Amygdala (tissue), 56 donors: ENCODE results near the gene BRSK1.
A peak's percentile ranks its signal among the peaks of the same experiment; 100 is the strongest.

Experiments
- DNase-seq, 56 donors: peaks; one replicate each; lab custom pipeline; 2025; lab: John Stamatoyannopoulos, UW

BRSK1 gene

DNA sequence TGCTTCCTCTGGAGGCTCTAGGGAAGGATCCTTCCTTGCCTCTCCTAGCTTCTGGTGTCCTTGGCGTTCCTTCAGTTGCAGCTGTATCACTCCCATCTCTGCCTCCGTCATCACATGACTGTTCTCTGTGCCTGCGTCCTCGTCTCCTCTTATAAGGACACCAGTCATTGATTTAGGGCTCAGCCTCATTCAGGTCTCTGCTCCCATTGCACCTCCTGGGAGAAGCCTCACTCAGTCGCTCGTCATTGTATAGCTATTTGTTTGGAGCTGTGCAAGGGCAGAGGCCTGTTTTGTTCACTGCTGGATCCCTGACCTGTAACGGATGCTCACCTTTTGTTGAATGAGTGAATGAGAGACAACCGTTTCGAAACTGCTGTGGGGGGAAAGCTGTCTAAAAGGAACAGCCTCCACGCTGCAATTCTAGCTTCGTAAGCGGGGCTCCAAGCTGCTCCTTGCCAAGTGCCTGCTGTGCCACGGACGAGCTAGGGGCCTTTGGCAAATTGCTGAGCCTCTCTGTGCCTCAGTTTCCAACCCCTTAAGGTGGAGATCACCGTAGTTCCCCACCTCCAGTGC lies 17.2 kb downstream of the BRSK1 start:
- DNase-seq = peak in 17 of 56 donors; percentile 13 to 52 (median 23)

DNA sequence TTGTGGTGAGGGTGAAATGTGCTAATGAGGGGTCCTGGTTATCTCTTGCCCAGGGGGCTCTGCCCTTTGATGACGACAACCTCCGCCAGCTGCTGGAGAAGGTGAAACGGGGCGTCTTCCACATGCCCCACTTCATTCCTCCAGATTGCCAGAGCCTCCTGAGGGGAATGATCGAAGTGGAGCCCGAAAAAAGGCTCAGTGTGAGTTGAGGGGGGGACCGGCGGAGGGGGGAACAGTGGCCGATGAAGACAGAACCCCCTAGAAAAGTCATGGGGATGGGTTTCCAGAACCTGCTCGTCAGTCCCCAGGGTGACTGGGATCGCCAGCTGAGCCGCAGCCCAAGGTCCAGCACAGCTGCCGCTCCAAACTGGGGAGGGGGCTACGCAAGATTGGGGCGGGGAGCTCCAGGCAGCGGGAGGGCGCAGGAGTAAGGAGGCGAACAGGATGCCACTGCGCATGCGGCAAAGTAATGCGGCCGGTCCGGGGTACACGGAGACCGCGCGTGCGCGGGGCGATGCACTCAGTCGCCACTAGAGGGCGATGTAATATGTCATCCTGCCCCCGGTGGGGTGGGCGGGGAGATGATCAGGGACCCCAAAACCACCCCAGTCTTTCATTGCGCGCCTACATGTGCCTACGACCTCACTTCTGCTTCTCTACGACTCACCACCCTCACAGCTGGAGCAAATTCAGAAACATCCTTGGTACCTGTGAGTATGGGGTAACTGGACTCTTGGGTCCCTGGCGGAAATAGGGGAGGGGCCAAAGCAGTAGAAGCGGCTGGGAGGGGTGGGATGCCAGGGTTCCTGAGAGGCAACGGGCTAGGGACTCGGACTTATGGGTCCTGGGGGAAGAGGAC lies 17.9 kb downstream of the BRSK1 start:
- peak in 55 of 56 donors; percentile 14 to 88 (median 67) for DNase-seq

DNA sequence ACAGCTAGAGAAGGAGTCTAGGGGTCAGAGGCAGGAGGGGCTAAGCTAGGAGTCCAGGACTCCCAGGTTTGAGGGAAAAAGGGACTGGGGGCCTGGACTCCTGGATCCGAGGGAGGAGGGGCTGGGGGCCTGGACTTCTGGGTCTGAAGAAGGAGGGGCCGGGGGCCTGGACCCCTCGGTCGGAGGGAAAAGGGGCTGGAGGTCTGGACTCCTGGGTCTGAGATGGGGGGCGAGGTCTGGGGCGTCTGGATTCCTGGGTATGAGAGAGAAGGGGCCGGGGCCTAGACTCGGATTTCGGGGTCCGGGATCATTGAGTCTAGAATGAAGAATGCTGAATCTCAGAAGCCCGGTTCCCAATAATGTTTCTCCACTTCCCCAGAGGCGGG lies 18.5 kb downstream of the BRSK1 start:
- DNase-seq = no peak

DNA sequence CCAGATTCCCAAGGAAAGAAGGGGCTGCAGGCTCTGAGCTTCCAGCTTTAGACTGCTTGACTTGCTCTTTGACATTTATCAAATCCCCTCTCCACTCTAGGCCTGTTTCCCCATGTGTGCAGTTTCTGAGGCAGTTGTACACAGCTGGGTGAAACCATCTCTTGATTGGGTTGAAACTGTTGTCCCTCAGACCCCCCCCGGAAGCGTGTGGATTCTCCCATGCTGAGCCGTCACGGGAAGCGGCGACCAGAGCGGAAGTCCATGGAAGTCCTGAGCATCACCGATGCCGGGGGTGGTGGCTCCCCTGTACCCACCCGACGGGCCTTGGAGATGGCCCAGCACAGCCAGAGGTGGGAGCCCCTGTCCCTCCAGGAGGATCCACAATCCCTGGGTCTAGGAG lies 19.7 kb downstream of the BRSK1 start:
- DNase-seq = no peak

DNA sequence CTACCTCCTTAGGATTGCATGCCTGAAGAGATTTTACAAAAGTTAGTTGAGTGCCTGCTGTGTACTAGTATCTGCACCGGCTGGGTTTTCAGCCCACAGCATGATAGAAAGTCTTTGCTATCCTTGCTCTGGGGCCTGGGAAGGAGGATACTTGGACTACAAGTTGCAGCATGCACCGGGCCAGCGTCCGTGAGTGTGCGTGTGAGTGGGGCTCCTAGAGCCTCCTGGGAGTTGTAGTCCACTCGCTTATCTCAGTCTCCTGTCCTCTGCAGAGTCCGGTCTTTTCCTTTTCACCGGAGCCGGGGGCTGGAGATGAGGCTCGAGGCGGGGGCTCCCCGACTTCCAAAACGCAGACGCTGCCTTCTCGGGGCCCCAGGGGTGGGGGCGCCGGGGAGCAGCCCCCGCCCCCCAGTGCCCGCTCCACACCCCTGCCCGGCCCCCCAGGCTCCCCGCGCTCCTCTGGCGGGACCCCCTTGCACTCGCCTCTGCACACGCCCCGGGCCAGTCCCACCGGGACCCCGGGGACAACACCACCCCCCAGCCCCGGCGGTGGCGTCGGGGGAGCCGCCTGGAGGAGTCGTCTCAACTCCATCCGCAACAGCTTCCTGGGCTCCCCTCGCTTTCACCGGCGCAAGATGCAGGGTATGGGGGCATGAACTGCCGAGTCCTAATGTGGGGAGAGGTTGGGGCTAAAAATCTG lies 20.6 kb downstream of the BRSK1 start:
- no peak for DNase-seq

DNA sequence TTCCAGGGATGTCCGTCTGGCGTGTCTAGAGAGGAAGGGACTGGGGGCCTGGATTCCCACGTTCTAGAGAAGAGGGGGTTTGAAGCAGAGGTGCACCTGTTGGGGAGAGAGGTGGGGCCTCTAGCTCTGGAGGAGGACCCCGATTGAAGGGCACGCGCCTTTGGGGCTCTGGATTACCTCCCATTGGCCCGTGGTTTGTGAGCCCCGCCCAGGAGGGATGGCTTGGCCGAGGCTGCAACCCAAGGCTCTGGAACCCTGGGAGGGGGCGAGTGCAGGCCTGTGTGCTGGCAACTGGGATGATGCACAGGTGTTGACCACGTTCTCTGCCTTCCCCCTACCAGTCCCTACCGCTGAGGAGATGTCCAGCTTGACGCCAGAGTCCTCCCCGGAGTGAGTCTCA lies 21.2 kb downstream of the BRSK1 start:
- no peak for DNase-seq

DNA sequence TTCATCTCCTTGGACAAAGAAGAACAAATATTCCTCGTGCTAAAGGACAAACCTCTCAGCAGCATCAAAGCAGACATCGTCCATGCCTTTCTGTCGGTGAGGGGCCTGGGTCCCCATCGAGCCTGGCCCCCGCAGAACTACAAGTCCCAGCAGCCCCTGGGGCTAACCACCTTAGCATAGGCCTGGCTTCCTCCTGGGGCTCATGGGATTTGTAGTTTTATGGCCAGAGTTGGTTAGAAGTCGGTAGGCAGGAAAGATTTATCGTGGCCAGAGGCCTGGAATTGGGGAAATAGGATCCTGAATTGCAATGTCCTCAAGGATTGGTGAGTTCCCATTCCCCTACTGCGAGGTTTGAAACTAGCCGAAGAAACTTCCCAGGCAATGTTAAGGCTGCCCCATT lies 21.7 kb downstream of the BRSK1 start:
- DNase-seq = peak in 1 of 56 donors; percentile 14

DNA sequence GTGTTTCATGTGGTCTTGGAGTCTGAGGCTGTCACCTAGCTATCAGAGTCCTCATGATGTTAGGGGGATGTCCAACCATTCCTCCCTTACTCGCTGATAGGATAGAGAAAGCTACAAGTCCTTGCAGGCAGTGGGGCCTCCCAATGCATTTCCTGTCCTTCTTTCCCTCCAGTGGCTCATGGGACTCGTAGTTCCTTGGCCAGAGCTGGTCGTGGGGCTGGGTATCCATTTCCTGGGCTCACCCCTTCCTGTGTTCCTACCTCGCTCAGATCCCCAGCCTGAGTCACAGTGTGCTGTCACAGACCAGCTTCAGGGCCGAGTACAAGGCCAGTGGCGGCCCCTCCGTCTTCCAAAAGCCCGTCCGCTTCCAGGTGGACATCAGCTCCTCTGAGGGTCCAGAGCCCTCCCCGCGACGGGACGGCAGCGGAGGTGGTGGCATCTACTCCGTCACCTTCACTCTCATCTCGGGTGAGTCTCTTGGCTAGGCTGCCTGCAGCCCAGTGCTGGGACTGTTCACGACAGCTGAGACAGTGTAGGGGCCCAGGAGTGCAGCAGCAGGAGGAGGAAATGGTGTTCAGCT lies 22.3 kb downstream of the BRSK1 start:
- no peak for DNase-seq

DNA sequence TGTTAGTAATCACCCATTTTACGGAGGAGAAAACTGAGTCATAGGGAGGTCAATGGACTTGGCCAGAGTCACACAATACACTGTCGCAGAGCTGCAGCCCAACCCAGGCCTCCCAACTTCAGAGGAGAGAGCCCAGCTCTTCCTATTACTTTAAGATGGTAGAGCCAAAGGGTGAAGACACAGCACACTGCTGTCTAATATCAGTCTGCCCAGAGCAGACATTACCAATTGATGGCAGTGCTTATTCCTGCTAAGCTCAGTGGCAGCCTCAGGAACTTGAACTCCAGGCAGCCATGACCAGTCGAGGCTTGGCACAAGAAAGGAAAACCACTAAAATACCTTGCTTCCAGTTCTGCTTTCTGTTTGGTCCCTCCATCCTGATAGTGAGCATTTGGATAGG lies 22.9 kb downstream of the BRSK1 start:
- DNase-seq = no peak

DNA sequence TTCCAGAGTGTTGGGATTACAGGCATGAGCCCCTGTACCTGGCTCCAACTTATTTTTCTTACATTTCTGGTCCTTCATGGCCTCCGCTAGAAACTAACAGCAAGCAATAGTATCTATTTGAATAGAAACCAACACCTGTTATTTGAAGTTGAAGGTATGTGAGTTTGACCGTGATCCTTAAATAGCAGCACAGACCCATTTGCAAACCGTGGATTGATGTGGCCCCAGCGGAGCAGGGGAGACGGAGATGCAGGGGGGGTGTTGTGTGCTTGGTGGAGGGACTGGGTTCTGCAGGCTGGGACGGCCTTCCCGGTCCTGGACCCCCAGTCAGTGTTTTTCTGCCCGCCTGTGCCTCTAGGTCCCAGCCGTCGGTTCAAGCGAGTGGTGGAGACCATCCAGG lies 24.5 kb downstream of the BRSK1 start:
- DNase-seq = no peak

DNA sequence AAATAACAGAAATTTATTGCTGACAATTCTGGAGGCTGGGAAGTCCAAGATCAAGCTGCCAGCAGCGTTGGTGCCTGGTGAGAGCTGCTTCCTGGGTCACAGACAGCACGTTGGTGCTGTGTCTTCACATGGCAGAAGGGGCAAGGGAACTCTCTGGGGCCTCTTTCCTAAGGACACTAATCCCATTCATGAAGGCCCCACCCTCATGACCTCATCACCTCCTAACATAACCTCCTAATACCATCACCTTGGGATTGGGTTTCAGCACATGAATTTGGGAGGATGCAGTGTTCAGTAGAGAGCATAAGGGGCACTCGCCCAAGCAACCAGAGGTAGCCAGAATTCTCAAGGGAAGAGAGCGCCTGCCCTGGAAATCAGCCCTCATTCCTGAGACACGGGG lies 25.7 kb downstream of the BRSK1 start:
- no peak for DNase-seq

DNA sequence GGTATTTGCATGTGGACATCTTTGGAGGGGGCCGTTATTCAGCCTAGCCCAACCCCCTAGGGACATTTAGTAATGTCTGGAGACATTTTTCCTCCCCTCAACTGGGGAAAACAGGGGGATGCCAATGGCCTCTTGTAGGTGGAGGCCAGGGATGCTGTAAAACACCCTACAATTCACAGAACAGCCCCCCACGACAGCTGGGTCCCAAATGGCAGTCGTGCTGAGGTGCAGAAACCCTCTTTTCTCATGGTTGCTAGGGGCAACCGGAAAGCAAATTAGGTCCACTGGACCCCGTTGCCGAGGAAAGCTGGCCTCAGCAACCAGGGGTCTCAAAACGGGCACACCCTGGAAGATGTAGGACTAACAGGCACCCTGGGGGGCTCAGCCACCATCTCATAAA lies 26.7 kb downstream of the BRSK1 start:
- DNase-seq = no peak

DNA sequence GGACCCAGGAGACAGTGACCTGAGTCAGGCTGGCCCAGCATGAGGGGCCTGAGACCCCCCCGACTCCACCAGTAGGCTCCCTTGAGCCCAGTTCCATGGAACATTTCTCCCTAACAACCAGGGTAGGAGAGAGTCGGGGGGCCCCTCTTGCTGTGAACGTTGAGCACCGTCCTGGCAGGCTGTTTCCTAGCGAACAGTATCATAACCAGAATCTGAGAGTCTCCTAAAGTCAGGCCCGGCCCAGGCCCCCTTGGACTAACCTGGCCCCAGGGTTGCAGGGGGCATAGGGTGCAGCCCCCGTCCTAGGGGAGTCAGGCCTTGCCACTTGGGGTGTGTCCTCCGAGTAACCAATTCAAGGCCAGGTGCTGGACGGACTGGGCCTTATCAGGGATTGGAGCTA lies 27.6 kb downstream of the BRSK1 start:
- DNase-seq = no peak

DNA sequence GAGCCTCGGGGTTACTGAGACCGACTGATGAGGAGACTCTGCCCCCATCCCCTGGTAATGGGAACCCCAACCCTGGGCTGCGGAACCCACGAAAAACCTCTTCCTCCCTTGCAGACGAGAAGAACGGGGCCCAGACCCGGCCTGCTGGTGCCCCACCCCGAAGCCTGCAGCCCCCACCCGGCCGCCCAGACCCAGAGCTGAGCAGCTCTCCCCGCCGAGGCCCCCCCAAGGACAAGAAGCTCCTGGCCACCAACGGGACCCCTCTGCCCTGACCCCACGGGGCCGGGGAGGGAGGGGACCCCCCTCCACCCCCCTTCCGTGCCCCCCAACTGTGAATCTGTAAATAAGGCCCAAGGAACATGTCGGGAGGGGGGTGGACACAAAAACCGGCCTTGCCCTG lies 28.0 kb downstream of the BRSK1 start:
- DNase-seq = no peak

DNA sequence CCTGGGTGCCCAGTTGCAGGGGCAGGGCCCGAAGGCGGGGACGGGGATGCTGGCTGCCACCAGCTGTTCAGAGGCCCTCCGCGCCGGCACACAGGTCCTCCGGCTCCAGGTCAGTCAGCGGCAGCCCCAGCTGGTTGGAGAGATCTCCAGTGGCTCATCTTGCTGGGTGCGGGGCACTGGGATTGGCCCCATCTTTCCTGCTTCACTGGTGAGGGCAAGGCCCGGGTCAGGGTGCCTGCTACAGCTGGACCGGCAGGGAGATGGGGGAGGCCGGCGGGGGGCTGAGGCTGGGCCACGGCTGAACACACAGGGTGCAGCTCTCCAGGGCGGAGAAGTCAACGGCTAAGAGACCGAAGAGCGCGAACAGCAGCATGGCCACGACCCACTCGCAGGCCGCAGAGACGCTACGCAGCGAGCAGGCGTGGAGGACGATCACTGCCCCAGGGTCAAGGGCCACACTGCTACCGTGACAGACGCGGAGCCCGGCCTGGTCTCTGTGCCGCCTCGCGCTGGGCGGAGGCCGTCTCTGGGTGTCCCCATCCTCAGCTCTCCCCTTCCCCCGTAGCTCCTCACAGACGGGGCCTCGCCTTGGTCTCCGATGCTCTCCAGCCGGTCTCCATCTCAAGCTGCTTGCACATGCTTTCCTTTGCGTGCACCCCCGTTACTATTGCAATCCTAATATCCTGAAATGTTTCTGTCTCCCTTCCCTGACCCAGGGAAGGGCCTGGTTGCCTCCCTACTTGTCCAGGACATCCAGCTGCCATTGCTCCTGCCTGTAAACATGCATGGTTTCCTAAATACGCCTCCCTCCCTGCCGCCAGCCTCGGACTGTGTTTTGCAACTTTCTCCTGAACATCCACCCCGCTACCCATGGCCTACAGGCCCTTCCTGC lies 29.1 kb downstream of the BRSK1 start:
- DNase-seq = no peak

DNA sequence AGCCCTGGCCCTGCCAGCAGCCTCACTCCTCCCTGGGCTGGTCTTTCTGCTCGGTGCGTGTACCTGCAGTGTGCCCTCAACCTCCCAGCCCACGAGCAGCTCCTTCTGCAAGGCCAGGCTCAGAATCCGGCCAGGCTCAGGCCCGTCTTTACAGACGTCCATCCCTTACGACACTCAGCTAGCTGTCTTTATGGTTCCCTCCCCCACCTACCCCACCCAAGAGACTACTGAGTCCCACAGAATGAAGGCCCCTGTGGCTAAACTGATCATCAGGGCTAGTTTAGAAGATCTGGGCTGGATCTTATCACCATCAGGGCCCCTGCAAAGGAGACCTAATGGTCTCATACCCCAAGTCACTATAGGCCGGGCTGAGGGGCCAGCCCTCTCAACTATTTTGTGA lies 30.6 kb downstream of the BRSK1 start:
- no peak for DNase-seq

DNA sequence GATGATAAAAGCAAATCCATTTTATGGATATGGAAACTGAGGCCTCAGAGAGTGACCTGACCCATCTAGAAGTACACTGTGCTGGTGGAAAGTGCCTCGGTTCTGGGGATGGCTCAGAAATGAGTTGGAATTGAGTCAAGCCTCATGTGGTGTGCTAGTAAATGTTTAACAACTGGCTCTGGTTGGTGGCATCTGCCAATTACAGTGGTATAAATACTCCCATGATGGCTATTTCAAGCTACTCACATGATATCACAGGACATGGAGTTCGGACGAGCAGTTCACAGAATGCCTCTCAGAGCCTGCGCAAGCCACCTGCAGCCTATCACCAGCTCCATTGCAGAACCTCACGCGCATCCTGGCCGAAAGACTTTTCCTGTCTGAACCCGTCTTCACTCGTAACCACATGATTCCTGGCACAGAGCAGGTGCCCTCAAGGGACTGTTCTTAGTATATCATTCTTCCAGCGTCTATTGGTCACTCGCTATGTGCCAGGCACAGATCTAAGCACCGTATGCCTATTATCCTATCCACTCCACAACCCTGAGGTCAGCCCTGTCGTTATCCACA lies 32.2 kb downstream of the BRSK1 start:
- DNase-seq = no peak

DNA sequence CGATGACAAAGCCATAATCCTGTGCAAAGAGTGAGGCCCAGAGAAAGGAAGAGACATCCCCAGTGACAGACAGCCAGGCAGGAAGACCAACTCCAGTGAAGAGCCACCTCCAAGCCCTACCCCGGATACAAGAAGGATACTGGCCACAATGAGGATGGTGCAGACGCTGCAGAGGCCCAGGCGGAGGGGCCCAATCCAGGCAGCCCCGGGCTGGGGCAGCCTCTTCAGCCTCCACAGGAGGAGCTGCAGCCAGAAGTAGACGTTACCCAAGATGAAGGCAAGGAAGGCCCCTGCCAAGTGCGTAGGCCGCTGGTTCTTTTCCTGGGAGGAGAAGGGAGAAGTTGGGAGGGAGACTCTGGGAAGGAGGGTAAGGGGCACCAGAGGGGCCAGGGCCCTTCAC lies 32.8 kb downstream of the BRSK1 start:
- DNase-seq = no peak

DNA sequence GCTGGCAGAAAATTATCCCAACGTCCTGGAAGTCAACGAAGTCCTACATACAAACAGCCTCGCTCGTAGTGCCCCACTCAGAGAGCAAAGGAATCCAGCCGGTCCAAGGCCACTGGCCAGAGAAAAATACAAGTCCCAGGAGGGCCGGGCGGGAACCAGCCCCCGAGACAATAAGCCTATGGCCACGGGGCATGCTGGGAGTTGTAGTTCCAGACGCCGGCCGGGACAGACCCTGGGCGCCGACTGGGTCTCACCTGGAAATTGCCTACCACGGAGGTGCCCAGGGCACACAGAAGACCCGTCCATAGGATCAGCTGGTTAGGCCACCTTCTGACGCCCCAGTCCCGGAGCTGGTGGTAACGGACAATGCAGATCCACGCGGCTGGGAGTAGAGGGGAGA lies 36.0 kb downstream of the BRSK1 start:
- peak in 24 of 56 donors; percentile 4 to 70 (median 26) for DNase-seq

DNA sequence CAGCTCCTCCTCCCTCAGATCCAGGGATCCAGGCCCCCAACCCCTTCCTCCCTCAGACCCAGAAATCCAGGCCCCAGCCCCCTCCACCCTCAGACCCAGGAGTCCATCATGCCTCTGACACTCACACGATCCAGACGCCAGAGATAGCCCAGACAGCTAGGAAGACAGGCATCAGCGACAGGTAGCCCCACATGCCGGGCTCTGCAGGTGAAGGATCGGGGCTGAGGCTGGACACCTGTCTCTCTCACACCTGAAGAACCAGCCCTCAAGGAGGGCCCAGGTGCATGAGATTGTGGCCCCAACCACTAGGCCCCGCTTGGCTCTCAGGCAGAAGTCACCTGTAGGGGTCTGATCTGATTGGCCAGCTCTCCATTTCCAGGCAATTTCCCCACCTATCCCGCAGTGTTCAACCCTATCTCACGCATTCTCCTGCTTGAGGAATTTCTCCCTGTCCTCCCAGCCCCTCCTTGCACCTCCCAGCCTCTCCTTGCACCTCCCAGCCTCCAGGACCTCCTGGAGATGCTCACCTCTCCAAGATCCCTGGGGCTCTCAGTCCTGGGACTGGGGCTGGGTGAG lies 37.1 kb downstream of the BRSK1 start:
- no peak for DNase-seq
